ENCODE data around the gene CRB3. TPM values are rescaled to one million over a fixed set of nuclear protein-coding genes. Genes with fewer than 3 reads are reported as not detected.

The CRB3 gene
- total and polyA plus RNA-seq, 2 donors (not counting 1 experiment from before 2014, with no cell fraction given): 0.17 TPM; not detected in 1

DNA sequence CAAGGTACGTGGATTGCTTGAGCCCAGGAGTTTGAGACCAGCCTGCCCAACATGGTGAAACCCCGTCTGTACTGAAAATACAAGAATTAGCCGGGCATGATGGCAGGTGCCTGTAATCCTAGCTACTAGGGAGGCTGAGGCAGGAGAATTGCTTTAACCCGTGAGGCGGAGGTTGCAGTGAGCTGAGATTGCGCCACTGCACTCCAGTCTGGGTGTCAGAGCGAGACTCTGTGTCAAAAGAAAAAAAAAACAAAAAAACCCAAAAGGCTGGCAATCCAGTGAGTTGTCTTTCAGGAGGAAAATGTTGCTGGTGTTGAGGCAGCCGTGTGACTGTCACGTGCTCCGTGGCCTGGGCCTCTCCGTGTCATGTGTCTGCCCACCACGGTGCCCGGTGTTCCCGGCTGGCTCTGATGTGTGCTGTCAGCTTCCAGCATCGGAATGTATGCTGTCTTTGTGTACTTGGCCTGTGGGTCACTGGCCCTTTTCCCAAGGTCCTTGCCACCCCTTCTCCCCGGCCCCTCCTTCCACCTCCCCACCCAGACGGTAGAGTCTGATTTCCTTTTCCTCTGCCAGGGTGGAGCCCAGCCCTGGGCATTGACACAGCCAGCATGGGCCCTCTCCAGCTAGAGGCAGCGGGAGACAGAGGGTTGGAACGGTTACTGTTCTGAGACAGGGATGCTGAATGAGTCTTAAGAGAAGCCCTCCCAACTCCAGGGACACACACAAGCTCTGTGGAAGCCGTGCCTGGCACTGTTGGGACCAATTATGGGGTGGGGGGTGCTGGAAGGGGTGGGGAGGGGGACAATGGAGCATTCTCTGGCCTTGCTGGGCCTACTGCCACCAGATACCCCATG lies 45.3 kb downstream of the CRB3 start:
- no peaks in the 10 kb centered on the region for H3K36me3 ChIP-seq (ENCODE audit: control insufficient read depth, insufficient read depth, low read length)
- no peak for TF ChIP-seq EZH2 (IDR thresholded peaks at IDR 0.05; ENCODE audit: low read length, missing control alignments)
- TF ChIP-seq, protein P1, sequence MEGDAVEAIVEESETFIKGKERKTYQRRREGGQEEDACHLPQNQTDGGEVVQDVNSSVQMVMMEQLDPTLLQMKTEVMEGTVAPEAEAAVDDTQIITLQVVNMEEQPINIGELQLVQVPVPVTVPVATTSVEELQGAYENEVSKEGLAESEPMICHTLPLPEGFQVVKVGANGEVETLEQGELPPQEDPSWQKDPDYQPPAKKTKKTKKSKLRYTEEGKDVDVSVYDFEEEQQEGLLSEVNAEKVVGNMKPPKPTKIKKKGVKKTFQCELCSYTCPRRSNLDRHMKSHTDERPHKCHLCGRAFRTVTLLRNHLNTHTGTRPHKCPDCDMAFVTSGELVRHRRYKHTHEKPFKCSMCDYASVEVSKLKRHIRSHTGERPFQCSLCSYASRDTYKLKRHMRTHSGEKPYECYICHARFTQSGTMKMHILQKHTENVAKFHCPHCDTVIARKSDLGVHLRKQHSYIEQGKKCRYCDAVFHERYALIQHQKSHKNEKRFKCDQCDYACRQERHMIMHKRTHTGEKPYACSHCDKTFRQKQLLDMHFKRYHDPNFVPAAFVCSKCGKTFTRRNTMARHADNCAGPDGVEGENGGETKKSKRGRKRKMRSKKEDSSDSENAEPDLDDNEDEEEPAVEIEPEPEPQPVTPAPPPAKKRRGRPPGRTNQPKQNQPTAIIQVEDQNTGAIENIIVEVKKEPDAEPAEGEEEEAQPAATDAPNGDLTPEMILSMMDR (conservative IDR thresholded peaks at IDR 0.05 in 1 of 2, IDR thresholded peaks at IDR 0.05 in 1 of 2; ENCODE audit: low read depth in 1 of 2, low read length in 2 of 2): no peak
- no peaks in the 10 kb centered on the region for H3K79me2 ChIP-seq (ENCODE audit: control insufficient read depth, insufficient read depth, low read length)
- H4K20me1 ChIP-seq (ENCODE audit: control insufficient read depth, extremely low read depth, insufficient read depth, low read length): no peaks in the 10 kb centered on the region
- no peak overlapping the region for H3K27ac ChIP-seq (ENCODE audit: insufficient read depth, low read length)
- H3K4me3 ChIP-seq (replicated peaks in 1 of 4; ENCODE audit: control extremely low read depth in 1 of 4, insufficient read depth in 1 of 4, low read depth in 3 of 4, low read length in 4 of 4): no peak overlapping the region
- H3K4me2 ChIP-seq (ENCODE audit: extremely low read depth, insufficient read depth, low read length): no peak overlapping the region
- DNase-seq (ENCODE audit: low read depth in 2 of 2): no peak
- H3K9me3 ChIP-seq (ENCODE audit: control insufficient read depth, insufficient read depth, low read depth, low read length): no peaks in the 10 kb centered on the region
- H2AFZ ChIP-seq (ENCODE audit: low read length): no peak overlapping the region
- H3K9ac ChIP-seq (ENCODE audit: insufficient read depth, low read length): no peak overlapping the region
- H3K27me3 ChIP-seq (ENCODE audit: control insufficient read depth, insufficient read depth, low read length): no peaks in the 10 kb centered on the region
- no peaks in the 10 kb centered on the region for H3K4me1 ChIP-seq (ENCODE audit: control insufficient read depth, extremely low read depth, insufficient read depth, low read length)

DNA sequence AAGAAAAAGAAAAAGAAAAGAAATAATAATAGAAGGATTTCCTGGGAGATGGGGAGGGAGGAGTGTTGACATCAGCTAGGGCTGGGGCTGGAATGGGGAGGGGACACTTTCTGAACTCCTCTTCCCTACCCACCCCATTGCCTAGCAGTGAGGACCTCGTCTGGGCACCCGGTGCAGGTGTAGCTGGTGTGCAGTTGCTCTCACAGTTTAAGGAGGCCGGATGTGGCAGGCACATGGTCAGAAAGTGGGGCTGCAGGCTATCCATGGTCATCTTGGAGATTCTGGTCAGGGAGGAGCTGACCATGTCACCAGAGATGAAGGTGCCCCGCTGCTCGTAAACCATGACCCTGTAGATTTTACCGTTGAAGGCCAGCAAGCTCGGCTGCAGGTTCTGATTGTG lies 46.5 kb downstream of the CRB3 start:
- Histone ChIP-seq H3K4me1 (ENCODE audit: control insufficient read depth, extremely low read depth, insufficient read depth, low read length) (no peaks in the 10 kb centered on the region), H3K36me3 (ENCODE audit: control insufficient read depth, insufficient read depth, low read length) (no peaks in the 10 kb centered on the region), H3K9me3 (ENCODE audit: control insufficient read depth, insufficient read depth, low read depth, low read length) (no peaks in the 10 kb centered on the region), H4K20me1 (ENCODE audit: control insufficient read depth, extremely low read depth, insufficient read depth, low read length) (no peaks in the 10 kb centered on the region), H3K27me3 (ENCODE audit: control insufficient read depth, insufficient read depth, low read length) (no peaks in the 10 kb centered on the region), H3K79me2 (ENCODE audit: control insufficient read depth, insufficient read depth, low read length) (no peaks in the 10 kb centered on the region), H3K4me2 (ENCODE audit: extremely low read depth, insufficient read depth, low read length) (no peak overlapping the region), H3K27ac (ENCODE audit: insufficient read depth, low read length) (no peak overlapping the region), H3K4me3 (replicated peaks in 1 of 4; ENCODE audit: control extremely low read depth in 1 of 4, insufficient read depth in 1 of 4, low read depth in 3 of 4, low read length in 4 of 4) (no peak overlapping the region), H2AFZ (ENCODE audit: low read length) (no peak overlapping the region), H3K9ac (ENCODE audit: insufficient read depth, low read length) (no peak overlapping the region)
- no peak for TF ChIP-seq EZH2 (IDR thresholded peaks at IDR 0.05; ENCODE audit: low read length, missing control alignments)
- TF ChIP-seq, protein P1 (conservative IDR thresholded peaks at IDR 0.05 in 1 of 2, IDR thresholded peaks at IDR 0.05 in 1 of 2; ENCODE audit: low read depth in 1 of 2, low read length in 2 of 2): no peak
- no peak for DNase-seq (ENCODE audit: low read depth in 2 of 2)

DNA sequence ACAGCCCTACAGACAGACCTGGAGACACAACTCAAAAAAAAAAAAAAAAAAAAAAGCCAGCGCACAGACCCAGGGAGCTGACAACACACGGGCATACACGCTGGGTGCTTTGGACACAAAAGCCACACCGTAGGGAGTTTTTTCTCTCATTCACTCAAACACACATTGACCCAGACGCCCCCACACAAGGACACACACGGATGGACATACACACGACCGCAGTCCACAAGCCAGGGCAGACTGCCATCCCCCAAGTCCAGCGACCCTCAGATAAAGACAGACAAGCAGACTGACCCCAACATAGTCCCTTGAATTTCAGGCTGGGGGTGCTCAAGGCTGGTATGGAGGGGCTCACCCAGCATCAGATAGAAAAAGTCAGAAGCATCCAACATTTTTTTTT lies 50.0 kb downstream of the CRB3 start:
- no peak overlapping the region for H3K27ac ChIP-seq (ENCODE audit: insufficient read depth, low read length)
- H2AFZ ChIP-seq (ENCODE audit: low read length): no peak overlapping the region
- no peak overlapping the region for H3K4me3 ChIP-seq (replicated peaks in 1 of 4; ENCODE audit: control extremely low read depth in 1 of 4, insufficient read depth in 1 of 4, low read depth in 3 of 4, low read length in 4 of 4)
- no peak overlapping the region for H3K4me2 ChIP-seq (ENCODE audit: extremely low read depth, insufficient read depth, low read length)
- TF ChIP-seq, protein P1 (conservative IDR thresholded peaks at IDR 0.05 in 1 of 2, IDR thresholded peaks at IDR 0.05 in 1 of 2; ENCODE audit: low read depth in 1 of 2, low read length in 2 of 2): no peak
- no peak for TF ChIP-seq EZH2 (IDR thresholded peaks at IDR 0.05; ENCODE audit: low read length, missing control alignments)
- no peaks in the 10 kb centered on the region for H3K36me3 ChIP-seq (ENCODE audit: control insufficient read depth, insufficient read depth, low read length)
- no peaks in the 10 kb centered on the region for H3K4me1 ChIP-seq (ENCODE audit: control insufficient read depth, extremely low read depth, insufficient read depth, low read length)
- no peak for DNase-seq (ENCODE audit: low read depth in 2 of 2)
- no peaks in the 10 kb centered on the region for H3K27me3 ChIP-seq (ENCODE audit: control insufficient read depth, insufficient read depth, low read length)
- H3K9ac ChIP-seq (ENCODE audit: insufficient read depth, low read length): no peak overlapping the region
- H3K9me3 ChIP-seq (ENCODE audit: control insufficient read depth, insufficient read depth, low read depth, low read length): no peaks in the 10 kb centered on the region
- no peaks in the 10 kb centered on the region for H3K79me2 ChIP-seq (ENCODE audit: control insufficient read depth, insufficient read depth, low read length)
- H4K20me1 ChIP-seq (ENCODE audit: control insufficient read depth, extremely low read depth, insufficient read depth, low read length): no peaks in the 10 kb centered on the region
